CD8-positive, alpha-beta memory T cell (primary cell): ENCODE data around the gene C12orf56. TPM values are rescaled to one million over a fixed set of nuclear protein-coding genes. Genes with fewer than 3 reads are reported as not detected.
"Not testable (repeated sequence)": the region's sequence is repeated elsewhere in the genome, so short reads cannot be mapped to it uniquely, and the experiment has no call there.

ENCODE experiments used
- CTCF ChIA-PET: fragments of 350-600 bp; sonication (Branson Sonifier 250); formaldehyde crosslinking; loops from one replicate; lab custom pipeline; 2021; ENCODE audit warnings: antibody characterized with exemption; lab: Charles Lee
- POLR2A ChIA-PET: fragments of 350-600 bp; sonication (Branson Sonifier 250); formaldehyde crosslinking; loops from one replicate; lab custom pipeline; 2021; ENCODE audit warnings: antibody characterized with exemption; lab: Charles Lee
- DNase-seq, 5 donors: peaks; one replicate each; pipeline versions ENCODE4 v3.0.0 to v3.0.0-alpha.2; 2020 to 2022; ENCODE audit warnings: mixed read lengths in 1 of 5
- H3K27ac ChIP-seq: one replicate; pipeline ENCODE4 v1.7.0; 2013; ENCODE audit warnings: low read depth, mild to moderate bottlenecking, low read length, moderate library complexity
- H3K27me3 ChIP-seq: 2 replicates; pipeline ENCODE4 v1.7.0; 2013; ENCODE audit warnings: low read length, mild to moderate bottlenecking; ENCODE audit not compliant: insufficient read depth, poor library complexity, severe bottlenecking
- H3K36me3 ChIP-seq: 2 replicates; pipeline ENCODE4 v1.7.0; 2013; ENCODE audit warnings: mild to moderate bottlenecking, low read length, moderate library complexity; ENCODE audit not compliant: insufficient read depth
- H3K4me1 ChIP-seq: 2 replicates; pipeline ENCODE4 v1.7.0; 2013; ENCODE audit warnings: mild to moderate bottlenecking, low read length, moderate library complexity; ENCODE audit not compliant: insufficient read depth
- H3K4me3 ChIP-seq: 2 replicates; pipeline ENCODE4 v1.7.0; 2013; ENCODE audit warnings: mild to moderate bottlenecking, low read length
- H3K9me3 ChIP-seq: 2 replicates; pipeline ENCODE4 v1.7.0; 2013; ENCODE audit warnings: mild to moderate bottlenecking, low read length
- H3K27ac Mint-ChIP-seq, 8 donors: one replicate each; pipeline ENCODE4 v1.8.0; 2020 to 2021; ENCODE audit warnings: mixed read lengths in 8 of 8, mild to moderate bottlenecking in 6 of 8, inconsistent platforms in 3 of 8, moderate library complexity in 3 of 8
- H3K27me3 Mint-ChIP-seq, 2 donors: one replicate each; pipeline ENCODE4 v1.8.0; 2020 to 2021; ENCODE audit warnings: mixed read lengths in 2 of 2, mild to moderate bottlenecking in 1 of 2, moderate library complexity in 1 of 2
- H3K36me3 Mint-ChIP-seq, 3 donors: one replicate each; pipeline ENCODE4 v1.8.0; 2020 to 2021; ENCODE audit warnings: mixed read lengths in 3 of 3, inconsistent platforms in 1 of 3, mild to moderate bottlenecking in 1 of 3
- H3K4me1 Mint-ChIP-seq, 3 donors: one replicate each; pipeline ENCODE4 v1.8.0; 2020 to 2021; ENCODE audit warnings: mixed read lengths in 3 of 3, inconsistent platforms in 1 of 3, mild to moderate bottlenecking in 1 of 3
- H3K4me3 Mint-ChIP-seq, 7 donors: one replicate each; pipeline ENCODE4 v1.8.0; 2020 to 2021; ENCODE audit warnings: mixed read lengths in 7 of 7, mild to moderate bottlenecking in 6 of 7, moderate library complexity in 4 of 7, inconsistent platforms in 2 of 7
- H3K9me3 Mint-ChIP-seq, 5 donors: one replicate each; pipeline ENCODE4 v1.8.0; 2020 to 2022; ENCODE audit warnings: mixed read lengths in 5 of 5, mild to moderate bottlenecking in 3 of 5, moderate library complexity in 2 of 5, inconsistent platforms in 1 of 5
- polyA plus RNA-seq: library from polyadenylated mRNA; unstranded; fragments of 300-500 nt; fragmentation: Illumina TruSeq; gene quantifications from one replicate; pipeline ENCODE4 v1.2.3, GENCODE V29; 2021
- total RNA-seq, 2 experiments: library from RNA; stranded (reverse); gene quantifications; one replicate each; pipeline ENCODE4 v1.2.3, GENCODE V29; 2021

Gene C12orf56
- total and polyA plus RNA-seq, 3 experiments from 2014 or later, result not detected

- H3K27ac ChIP-seq, DNase-seq, POLR2A ChIA-PET, H3K4me3 Mint-ChIP-seq, H3K36me3 ChIP-seq, H3K4me1 Mint-ChIP-seq, H3K4me3 ChIP-seq, H3K27me3 ChIP-seq, H3K36me3 Mint-ChIP-seq, CTCF ChIA-PET, H3K4me1 ChIP-seq, H3K9me3 ChIP-seq, H3K27ac Mint-ChIP-seq, H3K9me3 Mint-ChIP-seq: not testable (repeated sequence)
- H3K27me3 Mint-ChIP-seq, result peaks cover 11 to 20% of the 10 kb centered on the region in 2 donors
Observed at GRCh38 chr12:64293174-64293573, 97.4 kb downstream of the C12orf56 start.

DNA sequence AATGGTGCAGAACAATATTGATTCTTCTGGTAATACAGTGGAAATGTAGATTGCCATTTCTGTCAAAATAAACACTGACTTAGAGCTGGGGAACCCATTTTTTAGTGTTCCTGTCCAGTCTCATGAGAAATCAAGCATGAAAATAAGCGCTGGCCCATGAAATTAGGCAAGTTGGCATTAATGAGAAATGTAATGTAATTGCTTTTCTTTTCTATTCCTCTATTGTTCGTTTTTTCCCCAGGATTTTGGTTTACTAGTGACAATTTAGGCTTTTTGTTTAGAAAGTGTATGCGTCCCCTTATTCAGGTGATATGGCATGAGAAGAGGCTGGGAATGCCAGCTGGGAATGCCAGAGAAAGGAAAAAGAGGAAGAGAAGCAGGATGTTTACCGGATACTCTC lies 104.0 kb downstream of the C12orf56 start:
- Mint-ChIP-seq H3K4me1 (peaks cover 0 to 2% (median 0%) of the 10 kb centered on the region in 3 donors), H3K27me3 (peaks cover 2 to 4% of the 10 kb centered on the region in 2 donors), H3K36me3 (no peaks in the 10 kb centered on the region), H3K9me3 (peaks cover 0 to 4% (median 0%) of the 10 kb centered on the region in 5 donors), H3K27ac (no peak overlapping the region), H3K4me3 (no peak overlapping the region)
- CTCF ChIA-PET, result no interaction called here
- Histone ChIP-seq H3K36me3 (no peaks in the 10 kb centered on the region), H3K27me3 (no peaks in the 10 kb centered on the region), H3K4me3 (no peak overlapping the region), H3K27ac (no peak overlapping the region), H3K4me1 (no peaks in the 10 kb centered on the region), H3K9me3 (no peaks in the 10 kb centered on the region)
- POLR2A ChIA-PET, result no interaction called here
- no peak for DNase-seq

GRCh38 chr12:64284256-64284655 lies 106.3 kb downstream of the C12orf56 start:
- POLR2A ChIA-PET, result no interaction called here
- H3K27ac Mint-ChIP-seq, result no peak overlapping the region
- H3K27me3 Mint-ChIP-seq, result peaks cover 3 to 7% of the 10 kb centered on the region in 2 donors

DNA sequence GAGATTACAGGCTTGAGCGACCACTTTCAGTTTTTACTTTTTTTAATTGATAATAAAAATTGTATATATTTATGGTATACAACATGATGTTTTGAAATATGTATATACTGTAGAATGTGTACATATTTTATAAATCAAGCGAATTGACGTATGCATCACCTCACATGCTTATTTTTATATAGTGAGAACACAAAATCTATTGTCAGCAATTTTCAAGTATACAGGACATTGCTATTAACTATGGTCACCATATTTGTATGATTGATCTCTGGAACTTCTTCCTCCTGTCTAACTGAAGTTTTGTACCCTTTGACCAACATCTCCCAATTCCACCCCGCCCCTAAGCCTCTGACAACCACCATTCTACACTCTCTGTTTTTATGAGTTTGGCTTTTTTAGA lies 112.1 kb downstream of the C12orf56 start:
- Histone ChIP-seq H3K9me3 (no peaks in the 10 kb centered on the region), H3K27me3 (no peaks in the 10 kb centered on the region), H3K36me3 (no peaks in the 10 kb centered on the region), H3K4me1 (no peaks in the 10 kb centered on the region), H3K4me3 (no peak overlapping the region), H3K27ac (no peak overlapping the region)
- ChIA-PET POLR2A (no interaction called here), CTCF (no interaction called here)
- DNase-seq, result no peak
- peaks cover 3 to 13% of the 10 kb centered on the region in 2 donors for H3K27me3 Mint-ChIP-seq
- no peaks in the 10 kb centered on the region for H3K36me3 Mint-ChIP-seq
- no peak overlapping the region for H3K4me3 Mint-ChIP-seq
- H3K4me1 Mint-ChIP-seq, result peaks cover 0 to 1% (median 0%) of the 10 kb centered on the region in 3 donors
- no peaks in the 10 kb centered on the region for H3K9me3 Mint-ChIP-seq
- no peak overlapping the region for H3K27ac Mint-ChIP-seq

More at GRCh38 chr12:64284256-64284655, 106.3 kb downstream of the C12orf56 start:
- no peaks in the 10 kb centered on the region for H3K27me3 ChIP-seq
- H3K9me3 ChIP-seq, result no peaks in the 10 kb centered on the region
- no peaks in the 10 kb centered on the region for H3K36me3 ChIP-seq
- H3K4me3 ChIP-seq, result no peak overlapping the region
- Mint-ChIP-seq H3K4me1 (peaks cover 0 to 2% (median 0%) of the 10 kb centered on the region in 3 donors), H3K36me3 (no peaks in the 10 kb centered on the region), H3K9me3 (peaks cover 0 to 4% (median 0%) of the 10 kb centered on the region in 5 donors), H3K4me3 (no peak overlapping the region)
- CTCF ChIA-PET, result no interaction called here
- no peak for DNase-seq
- H3K4me1 ChIP-seq, result no peaks in the 10 kb centered on the region
- H3K27ac ChIP-seq, result no peak overlapping the region

DNA sequence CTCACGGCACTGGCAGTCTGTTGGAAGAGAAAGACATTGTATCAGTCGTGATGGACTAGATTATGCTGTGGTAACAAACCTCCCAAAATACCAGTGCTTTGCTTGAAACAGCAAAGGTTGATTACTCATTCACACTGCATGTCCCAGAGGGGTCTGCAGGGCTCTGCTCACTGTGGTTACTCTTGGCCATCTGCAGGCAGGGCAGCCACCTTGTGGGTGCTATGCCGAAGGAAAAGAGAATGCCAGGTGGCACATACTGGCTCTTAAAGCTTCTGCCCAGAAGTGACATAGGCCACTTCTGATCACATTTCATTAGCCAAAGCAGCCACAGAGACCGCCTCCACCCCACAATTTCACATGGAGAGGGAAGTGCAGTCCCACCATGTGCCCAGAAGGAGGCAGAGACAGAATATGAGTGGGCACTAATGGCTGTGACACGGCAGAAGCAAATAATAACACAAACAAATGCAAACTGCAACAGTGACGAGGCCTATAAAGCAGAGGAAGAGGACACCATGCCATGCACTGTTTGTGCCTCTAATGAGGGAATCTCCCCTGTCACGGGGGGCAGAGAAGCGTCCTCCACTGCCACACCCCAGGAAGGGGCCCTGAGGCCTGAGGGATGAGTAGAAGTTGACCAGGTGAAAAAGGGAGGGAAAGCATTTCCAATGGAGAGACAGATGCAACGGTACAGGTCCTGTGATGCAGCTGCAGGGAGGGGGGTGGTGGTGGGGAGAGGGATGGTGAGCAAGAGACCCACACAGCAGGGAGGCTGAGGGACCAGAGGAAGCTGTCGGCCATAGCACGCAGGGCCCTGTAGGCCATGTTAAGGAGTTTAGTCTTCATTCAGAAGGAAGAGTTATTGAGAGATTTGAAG lies 116.8 kb downstream of the C12orf56 start:
- H3K27me3 Mint-ChIP-seq, result peaks cover 0 to 17% of the 10 kb centered on the region in 2 donors
- no peak for DNase-seq
- Histone ChIP-seq H3K9me3 (no peaks in the 10 kb centered on the region), H3K36me3 (no peaks in the 10 kb centered on the region), H3K4me3 (no peak overlapping the region), H3K27me3 (no peaks in the 10 kb centered on the region), H3K27ac (no peak overlapping the region), H3K4me1 (no peaks in the 10 kb centered on the region)
- no peak overlapping the region for H3K27ac Mint-ChIP-seq
- H3K4me1 Mint-ChIP-seq, result no peaks in the 10 kb centered on the region
- H3K36me3 Mint-ChIP-seq, result no peaks in the 10 kb centered on the region
- ChIA-PET CTCF (no interaction called here), POLR2A (no interaction called here)
- H3K9me3 Mint-ChIP-seq, result no peaks in the 10 kb centered on the region
- H3K4me3 Mint-ChIP-seq, result no peak overlapping the region

GRCh38 chr12:64270411-64270810 lies 120.1 kb downstream of the C12orf56 start:
- H3K36me3 Mint-ChIP-seq, result no peaks in the 10 kb centered on the region
- DNase-seq, result no peak
- H3K4me1 Mint-ChIP-seq, result no peaks in the 10 kb centered on the region
- no peak overlapping the region for H3K27ac ChIP-seq
- no peak overlapping the region for H3K4me3 ChIP-seq
- POLR2A ChIA-PET, result no interaction called here
- H3K27ac Mint-ChIP-seq, result no peak overlapping the region
- no peaks in the 10 kb centered on the region for H3K27me3 ChIP-seq
- H3K9me3 Mint-ChIP-seq, result no peaks in the 10 kb centered on the region
- H3K36me3 ChIP-seq, result no peaks in the 10 kb centered on the region
- no peaks in the 10 kb centered on the region for H3K9me3 ChIP-seq
- no peaks in the 10 kb centered on the region for H3K4me1 ChIP-seq
- H3K27me3 Mint-ChIP-seq, result peaks cover 0 to 23% of the 10 kb centered on the region in 2 donors
- no peak overlapping the region for H3K4me3 Mint-ChIP-seq
- CTCF ChIA-PET, result no interaction called here

DNA sequence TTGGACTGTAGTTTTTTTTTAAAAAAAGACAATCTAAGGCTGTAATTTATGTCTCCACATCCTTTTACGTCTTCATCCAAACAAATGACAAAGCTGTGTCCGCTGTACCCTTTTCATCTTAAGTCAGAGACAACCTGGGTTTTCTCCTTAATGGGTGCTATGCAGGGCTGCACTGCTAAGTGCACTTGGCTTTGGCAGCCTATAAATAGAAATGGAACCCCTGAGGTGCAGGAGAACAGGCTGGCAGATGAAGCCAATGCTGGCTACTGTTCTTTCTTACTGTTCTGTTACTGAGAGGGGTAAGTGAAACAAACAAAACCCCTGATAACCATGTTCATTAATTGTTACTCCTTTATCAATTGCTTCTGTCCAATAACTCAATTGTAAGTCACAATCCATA lies 121.4 kb downstream of the C12orf56 start:
- Histone ChIP-seq H3K4me1 (no peaks in the 10 kb centered on the region), H3K27ac (no peak overlapping the region), H3K9me3 (no peaks in the 10 kb centered on the region), H3K36me3 (no peaks in the 10 kb centered on the region), H3K27me3 (no peaks in the 10 kb centered on the region), H3K4me3 (no peak overlapping the region)
- no peak for DNase-seq
- CTCF ChIA-PET, result no interaction called here
- Mint-ChIP-seq H3K36me3 (no peaks in the 10 kb centered on the region), H3K4me1 (no peaks in the 10 kb centered on the region), H3K27ac (peak overlapping the region in 1 of 8 donors; percentile 23), H3K9me3 (no peaks in the 10 kb centered on the region), H3K4me3 (no peak overlapping the region), H3K27me3 (peaks cover 0 to 34% of the 10 kb centered on the region in 2 donors)
- POLR2A ChIA-PET, result no interaction called here

- H3K36me3 ChIP-seq, result no peaks in the 10 kb centered on the region
- CTCF ChIA-PET, result no interaction called here
- no peaks in the 10 kb centered on the region for H3K4me1 Mint-ChIP-seq
- H3K27me3 ChIP-seq, result no peaks in the 10 kb centered on the region
- H3K36me3 Mint-ChIP-seq, result no peaks in the 10 kb centered on the region
- no peaks in the 10 kb centered on the region for H3K4me1 ChIP-seq
- peaks cover 0 to 34% of the 10 kb centered on the region in 2 donors for H3K27me3 Mint-ChIP-seq
- H3K27ac ChIP-seq, result no peak overlapping the region
- H3K27ac Mint-ChIP-seq, result no peak overlapping the region
- no peak overlapping the region for H3K4me3 ChIP-seq
- POLR2A ChIA-PET, result no interaction called here
- H3K9me3 Mint-ChIP-seq, result no peaks in the 10 kb centered on the region
- H3K4me3 Mint-ChIP-seq, result no peak overlapping the region
- DNase-seq, result no peak
- no peaks in the 10 kb centered on the region for H3K9me3 ChIP-seq
Observed at GRCh38 chr12:64268409-64268808, 122.1 kb downstream of the C12orf56 start.
